Fibroblast of villous mesenchyme (primary cell): ENCODE data around the gene E2F1. TPM values are rescaled to one million over a fixed set of nuclear protein-coding genes. Genes with fewer than 3 reads are reported as not detected.
A peak's percentile ranks its signal among the peaks of the same experiment; 100 is the strongest.

ENCODE experiments used
- DNase-seq: peaks from one replicate; pipeline ENCODE4 v3.0.0-alpha.2; 2010; ENCODE audit warnings: low read depth
- H3K4me3 ChIP-seq: 2 replicates; pipeline ENCODE4 v1.5.1; 2011; ENCODE audit warnings: low read depth, mild to moderate bottlenecking, low read length
- total RNA-seq: library from RNA; depleted of rRNA; stranded (reverse); fragments of >200 nt; gene quantifications from 2 replicates; pipeline ENCODE4 v1.2.3, GENCODE V29; 2012
- TF ChIP-seq, protein P1 (sequence below): IDR thresholded peaks from 2 replicates; pipeline ENCODE4 v1.5.1; 2012; ENCODE audit warnings: low read depth, mild to moderate bottlenecking, low read length; ENCODE audit not compliant: insufficient read depth

E2F1 gene
- total RNA-seq, 1 donor: 7.3 TPM

- no peak for DNase-seq
- no peak overlapping the region for H3K4me3 ChIP-seq
- TF ChIP-seq, protein P1, sequence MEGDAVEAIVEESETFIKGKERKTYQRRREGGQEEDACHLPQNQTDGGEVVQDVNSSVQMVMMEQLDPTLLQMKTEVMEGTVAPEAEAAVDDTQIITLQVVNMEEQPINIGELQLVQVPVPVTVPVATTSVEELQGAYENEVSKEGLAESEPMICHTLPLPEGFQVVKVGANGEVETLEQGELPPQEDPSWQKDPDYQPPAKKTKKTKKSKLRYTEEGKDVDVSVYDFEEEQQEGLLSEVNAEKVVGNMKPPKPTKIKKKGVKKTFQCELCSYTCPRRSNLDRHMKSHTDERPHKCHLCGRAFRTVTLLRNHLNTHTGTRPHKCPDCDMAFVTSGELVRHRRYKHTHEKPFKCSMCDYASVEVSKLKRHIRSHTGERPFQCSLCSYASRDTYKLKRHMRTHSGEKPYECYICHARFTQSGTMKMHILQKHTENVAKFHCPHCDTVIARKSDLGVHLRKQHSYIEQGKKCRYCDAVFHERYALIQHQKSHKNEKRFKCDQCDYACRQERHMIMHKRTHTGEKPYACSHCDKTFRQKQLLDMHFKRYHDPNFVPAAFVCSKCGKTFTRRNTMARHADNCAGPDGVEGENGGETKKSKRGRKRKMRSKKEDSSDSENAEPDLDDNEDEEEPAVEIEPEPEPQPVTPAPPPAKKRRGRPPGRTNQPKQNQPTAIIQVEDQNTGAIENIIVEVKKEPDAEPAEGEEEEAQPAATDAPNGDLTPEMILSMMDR: no peak
Measured at GRCh38 chr20:33656010-33656782, 30.0 kb downstream of the E2F1 start.

DNA sequence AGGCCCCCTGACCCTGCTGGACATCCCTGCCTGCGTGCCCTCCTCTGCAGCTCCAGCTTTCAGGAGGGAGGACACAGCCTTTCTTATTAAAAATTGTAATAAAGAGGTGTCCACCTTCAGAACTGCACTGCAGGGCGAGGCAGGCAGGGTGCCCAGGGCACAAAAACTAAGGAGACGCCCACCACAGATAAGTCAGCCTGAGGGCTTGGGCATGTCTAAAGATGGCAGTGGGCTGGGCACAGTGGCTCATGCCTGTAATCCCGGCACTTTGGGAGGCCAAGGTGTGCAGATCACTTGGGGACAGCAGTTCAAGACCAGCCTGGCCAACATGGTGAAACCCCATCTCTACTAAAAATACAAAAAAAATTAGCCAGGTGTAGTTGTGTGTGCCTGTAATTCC, 31.0 kb downstream of the E2F1 start:
- DNase-seq: no peak
- no peak overlapping the region for H3K4me3 ChIP-seq
- TF ChIP-seq, protein P1: no peak

GRCh38 chr20:33654680-33655161, 31.5 kb downstream of the E2F1 start:
- H3K4me3 ChIP-seq: no peak overlapping the region
- no peak for DNase-seq
- TF ChIP-seq, protein P1: no peak

GRCh38 chr20:33653900-33654596, 32.1 kb downstream of the E2F1 start:
- no peak overlapping the region for H3K4me3 ChIP-seq
- TF ChIP-seq, protein P1: no peak
- DNase-seq: no peak

DNA sequence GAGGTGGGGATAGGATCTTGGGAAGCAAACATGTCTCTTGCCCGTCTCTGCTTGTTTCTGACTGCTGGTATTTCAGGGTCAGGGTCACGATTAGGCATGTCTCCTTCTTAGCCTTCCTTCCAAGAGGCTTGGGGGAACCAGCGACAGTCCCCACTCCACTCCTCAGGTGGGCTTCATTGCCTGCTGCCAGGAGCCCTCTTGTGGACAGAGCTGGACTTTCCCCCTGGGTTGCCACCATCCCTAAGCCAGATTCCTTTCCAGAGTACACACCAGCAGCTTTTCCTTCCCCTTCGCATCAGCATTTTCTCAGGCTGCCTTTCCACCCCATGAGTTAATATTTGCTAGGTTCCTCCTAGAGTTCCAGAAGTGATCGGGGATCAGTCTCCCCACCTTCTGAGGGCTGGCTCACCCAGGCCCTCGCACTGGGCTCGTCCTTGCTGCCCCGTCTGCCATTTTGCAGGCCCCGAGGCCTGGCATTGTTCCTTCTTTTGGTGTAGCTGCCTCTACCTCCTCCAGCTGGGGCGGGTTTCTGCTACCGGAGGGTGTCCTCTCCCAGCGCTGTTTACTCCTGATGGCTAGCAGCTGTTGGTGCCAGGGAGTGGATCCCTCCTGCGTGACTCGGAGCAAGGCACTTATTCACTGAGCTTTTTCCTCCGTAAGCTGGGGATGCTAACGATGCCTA, 32.8 kb downstream of the E2F1 start:
- peak; percentile 68 for DNase-seq
- no peak overlapping the region for H3K4me3 ChIP-seq
- TF ChIP-seq, protein P1: peak; percentile 93

- no peak overlapping the region for H3K4me3 ChIP-seq
- DNase-seq: no peak
- TF ChIP-seq, protein P1: no peak
Measured at GRCh38 chr20:33651562-33652048, 34.6 kb downstream of the E2F1 start.
